HEK293T (cell line): ENCODE data around the gene LCN15.
"Not testable (repeated sequence)": the region's sequence is repeated elsewhere in the genome, so short reads cannot be mapped to it uniquely, and the experiment has no call there.

Source experiments
- CTCF ChIA-PET: fragments of 350-600 bp; formaldehyde crosslinking; extraction: SDS; loops from one replicate; lab custom pipeline; 2021; ENCODE audit warnings: antibody characterized with exemption, inconsistent platforms; lab: Yijun Ruan, JAX
- POLR2A ChIA-PET: fragments of 350-600 bp; formaldehyde crosslinking; extraction: SDS; loops from one replicate; lab custom pipeline; 2020; ENCODE audit warnings: antibody characterized with exemption, inconsistent platforms; lab: Yijun Ruan, JAX
- DNase-seq: peaks from one replicate; pipeline ENCODE4 v3.0.0; 2012; ENCODE audit warnings: mixed read lengths; ENCODE audit errors: extremely low spot score
- ARNT ChIP-seq: fragments of 450-650 bp; IDR thresholded peaks from 2 replicates; pipeline ENCODE4 v1.6.1; 2017; ENCODE audit warnings: mild to moderate bottlenecking
- BHLHE40 ChIP-seq: fragments of 450-650 bp; IDR thresholded peaks from 2 replicates; pipeline ENCODE4 v1.6.1; 2016; ENCODE audit warnings: mild to moderate bottlenecking, moderate library complexity, borderline replicate concordance
- CTBP1 ChIP-seq: fragments of 450-650 bp; IDR thresholded peaks from 2 replicates; pipeline ENCODE4 v1.6.1; 2016; ENCODE audit warnings: borderline replicate concordance
- ELF4 ChIP-seq: fragments of 450-650 bp; IDR thresholded peaks from 2 replicates; pipeline ENCODE4 v1.6.1; 2017; ENCODE audit warnings: antibody characterized with exemption
- FOXA1 ChIP-seq: fragments of 450-650 bp; IDR thresholded peaks from 2 replicates; pipeline ENCODE4 v1.6.1; 2016; ENCODE audit warnings: mild to moderate bottlenecking
- FOXK2 ChIP-seq: fragments of 450-650 bp; IDR thresholded peaks from 2 replicates; pipeline ENCODE4 v1.6.1; 2016; ENCODE audit warnings: mild to moderate bottlenecking
- FOXM1 ChIP-seq: fragments of 450-650 bp; IDR thresholded peaks from 2 replicates; pipeline ENCODE4 v1.6.1; 2017; ENCODE audit warnings: mild to moderate bottlenecking, borderline replicate concordance
- HDGF ChIP-seq: fragments of 450-650 bp; IDR thresholded peaks from 2 replicates; pipeline ENCODE4 v1.6.1; 2017; ENCODE audit warnings: antibody characterized with exemption, borderline replicate concordance
- L3MBTL2 ChIP-seq: fragments of 450-650 bp; conservative IDR thresholded peaks from 2 replicates; pipeline ENCODE4 v1.6.1; 2016; ENCODE audit warnings: mild to moderate bottlenecking
- LEF1 ChIP-seq: fragments of 450-650 bp; IDR thresholded peaks from 2 replicates; pipeline ENCODE4 v1.6.1; 2017; ENCODE audit warnings: mild to moderate bottlenecking, borderline replicate concordance
- NFRKB ChIP-seq: fragments of 450-650 bp; IDR thresholded peaks from 2 replicates; pipeline ENCODE4 v1.6.1; 2016; ENCODE audit warnings: mild to moderate bottlenecking, moderate library complexity
- PKNOX1 ChIP-seq: fragments of 450-650 bp; IDR thresholded peaks from 2 replicates; pipeline ENCODE4 v1.6.1; 2016
- SP1 ChIP-seq: fragments of 450-650 bp; IDR thresholded peaks from 2 replicates; pipeline ENCODE4 v1.6.1; 2017
- SUZ12 ChIP-seq: fragments of 450-650 bp; IDR thresholded peaks from 2 replicates; pipeline ENCODE4 v1.6.1; 2016; ENCODE audit warnings: mild to moderate bottlenecking
- TARDBP ChIP-seq: fragments of 450-650 bp; IDR thresholded peaks from 2 replicates; pipeline ENCODE4 v1.6.1; 2016
- ZNF384 ChIP-seq: fragments of 450-650 bp; IDR thresholded peaks from 2 replicates; pipeline ENCODE4 v1.6.1; 2016

The LCN15 gene

GRCh38 chr9:136799854-136800657 is 35.7 kb upstream of the LCN15 start:
- TF ChIP-seq HDGF (no peak), L3MBTL2 (peak; percentile 66)
- DNase-seq: peak; percentile 88
- CTCF ChIA-PET: interaction anchor here (1.1 kb wide), 1 partner anchor 42 kb away, joined by 3 read pairs; the partner anchor contains the start of gene AJM1
- POLR2A ChIA-PET: interaction anchor here (1.1 to 1.9 kb wide), 3 partner anchors 9 to 48 kb away, joined by 3 to 10 read pairs (median 5); partner anchors contain the start of gene TMEM141

- CTCF ChIA-PET: no interaction called here
- no peak for DNase-seq
- POLR2A ChIA-PET: interaction anchor here (1.8 to 2.0 kb wide), 3 partner anchors 8 to 10 kb away, joined by 5 to 10 read pairs (median 6); partner anchors contain the start of genes RABL6 and TMEM141
- TF ChIP-seq BHLHE40: no peak
- TF ChIP-seq L3MBTL2: no peak
- TF ChIP-seq PKNOX1: no peak
- TF ChIP-seq LEF1: no peak
- TF ChIP-seq SUZ12: no peak
- no peak for TF ChIP-seq HDGF
- TF ChIP-seq FOXK2: no peak
- no peak for TF ChIP-seq FOXA1
- TF ChIP-seq FOXM1: no peak
- no peak for TF ChIP-seq TARDBP
- TF ChIP-seq NFRKB: no peak
- no peak for TF ChIP-seq SP1
- TF ChIP-seq ELF4: no peak
- no peak for TF ChIP-seq ARNT
- no peak for TF ChIP-seq ZNF384
- TF ChIP-seq CTBP1: no peak
These were observed 34.9 kb upstream of the LCN15 start for GRCh38 chr9:136799079-136799853.

DNA sequence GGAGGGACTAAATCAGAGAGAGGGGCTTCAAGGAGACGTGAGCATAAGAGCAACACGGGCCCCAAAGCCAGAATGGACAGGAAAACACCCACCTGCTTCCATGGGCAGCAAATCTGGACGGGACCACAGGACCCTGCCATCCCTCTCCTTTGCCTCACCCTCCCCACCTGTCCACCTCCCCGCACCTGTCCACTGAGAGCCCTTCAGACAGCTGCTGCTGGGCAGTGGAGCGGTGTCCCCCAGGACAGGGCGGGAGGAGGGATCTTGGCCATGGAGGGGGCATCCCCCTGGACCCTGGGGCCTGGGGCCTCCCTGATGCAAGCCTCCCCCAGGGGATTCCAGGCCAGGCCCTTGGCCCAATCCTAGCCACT is 34.4 kb upstream of the LCN15 start:
- no peak for DNase-seq
- ChIA-PET POLR2A (interaction anchor here (2.0 kb wide), 1 partner anchor 9 kb away, joined by 6 read pairs; the partner anchor contains the start of gene RABL6), CTCF (no interaction called here)
- TF ChIP-seq BHLHE40: no peak
- TF ChIP-seq CTBP1: no peak
- TF ChIP-seq TARDBP: no peak
- no peak for TF ChIP-seq SP1
- no peak for TF ChIP-seq FOXA1
- TF ChIP-seq ZNF384: no peak
- TF ChIP-seq L3MBTL2: no peak
- no peak for TF ChIP-seq LEF1
- no peak for TF ChIP-seq PKNOX1
- TF ChIP-seq FOXK2: no peak
- TF ChIP-seq SUZ12: no peak

- DNase-seq, CTCF ChIA-PET: not testable (repeated sequence)
- POLR2A ChIA-PET: interaction anchor here (0.9 to 1.3 kb wide), 2 partner anchors 9 to 11 kb away, joined by 3 read pairs; partner anchors contain the start of gene RABL6
These were observed 32.5 kb upstream of the LCN15 start for GRCh38 chr9:136796775-136797347.

DNA sequence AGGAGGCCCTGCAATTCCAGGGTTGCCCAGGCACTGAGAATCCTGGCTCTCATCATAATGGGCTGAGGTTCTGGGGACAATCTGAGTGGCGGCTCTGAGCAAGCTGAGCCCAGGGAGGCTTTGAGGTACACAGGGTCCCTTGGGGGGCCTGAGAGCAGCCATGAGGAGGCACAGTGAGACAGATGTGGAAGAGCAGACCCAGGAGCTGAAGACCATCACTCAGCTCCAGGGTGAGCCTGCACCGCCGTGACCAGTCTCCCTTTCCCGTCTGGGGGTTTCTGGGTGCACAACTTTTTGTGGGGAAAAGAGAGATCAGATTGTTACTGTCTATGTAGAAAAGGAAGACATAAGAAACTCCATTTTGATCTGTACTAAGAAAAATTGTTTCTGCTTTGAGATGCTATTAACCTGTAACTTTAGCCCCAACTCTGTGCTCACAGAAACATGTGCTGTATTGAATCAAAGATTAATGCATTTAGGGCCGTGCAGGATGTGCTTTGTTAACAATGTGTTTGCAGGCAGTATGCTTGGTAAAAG is 32.0 kb upstream of the LCN15 start, which contains the start of gene CCDC183:
Gene CCDC183 (plus strand): TSS at position 101 of the 537 bp plus-strand sequence. CDS start 60 bp downstream, at position 161.
- TF ChIP-seq LEF1: no peak
- TF ChIP-seq BHLHE40: no peak
- no peak for TF ChIP-seq ARNT
- no peak for TF ChIP-seq SUZ12
- TF ChIP-seq TARDBP: no peak
- TF ChIP-seq NFRKB: no peak
- no peak for TF ChIP-seq HDGF
- no peak for TF ChIP-seq L3MBTL2
- no peak for TF ChIP-seq FOXM1
- TF ChIP-seq FOXK2: no peak
- no peak for TF ChIP-seq FOXA1
- TF ChIP-seq CTBP1: no peak
- DNase-seq: no peak
- CTCF ChIA-PET: no interaction called here
- POLR2A ChIA-PET: interaction anchor here (0.9 to 1.3 kb wide), 2 partner anchors 9 to 12 kb away, joined by 3 read pairs; partner anchors contain the start of gene RABL6

DNA sequence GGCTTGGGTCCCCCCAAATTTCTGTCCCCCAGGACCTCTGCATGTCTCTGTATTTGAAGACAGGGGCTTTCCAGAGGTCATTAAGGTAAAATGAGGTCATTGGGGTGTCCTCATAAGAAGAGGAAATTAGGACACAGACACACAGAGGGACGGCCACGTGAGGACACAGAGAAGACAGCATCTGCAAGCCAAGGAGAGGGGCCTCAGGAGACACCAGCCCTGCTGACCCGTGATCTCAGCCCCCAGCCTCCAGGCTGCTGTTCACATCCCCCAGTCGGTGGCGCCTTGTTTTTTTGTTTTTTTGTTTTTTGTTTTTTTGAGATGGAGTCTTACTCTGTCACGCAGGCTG is 30.7 kb upstream of the LCN15 start:
- ChIA-PET CTCF (no interaction called here), POLR2A (no interaction called here)
- TF ChIP-seq CTBP1: no peak
- TF ChIP-seq PKNOX1: no peak
- TF ChIP-seq ZNF384: no peak
- no peak for TF ChIP-seq FOXM1
- no peak for TF ChIP-seq NFRKB
- no peak for TF ChIP-seq ELF4
- no peak for TF ChIP-seq TARDBP
- TF ChIP-seq ARNT: no peak
- TF ChIP-seq FOXK2: no peak
- no peak for TF ChIP-seq SUZ12
- DNase-seq: no peak
